Nephron (organoid): ENCODE data around the gene BMERB1.

Experiments
- H3K27ac Mint-ChIP-seq, 3 experiments: 2 replicates each; pipeline ENCODE4 v1.8.0; 2020; ENCODE audit warnings: mixed read lengths in 3 of 3, mild to moderate bottlenecking in 2 of 3, moderate library complexity in 1 of 3
- H3K27me3 Mint-ChIP-seq: 2 replicates; pipeline ENCODE4 v1.8.0; 2021; ENCODE audit warnings: low read depth, mild to moderate bottlenecking, moderate library complexity, mixed read lengths
- H3K36me3 Mint-ChIP-seq: 2 replicates; pipeline ENCODE4 v1.8.0; 2020; ENCODE audit warnings: low read depth, mixed read lengths
- H3K4me1 Mint-ChIP-seq: 2 replicates; pipeline ENCODE4 v1.8.0; 2020; ENCODE audit warnings: mixed read lengths
- H3K4me3 Mint-ChIP-seq, 3 experiments: 2 replicates each; pipeline ENCODE4 v1.8.0; 2020; ENCODE audit warnings: mild to moderate bottlenecking in 3 of 3, mixed read lengths in 3 of 3, moderate library complexity in 2 of 3
- H3K9me3 Mint-ChIP-seq: 2 replicates; pipeline ENCODE4 v1.8.0; 2020; ENCODE audit warnings: mixed read lengths
- CTCF ChIP-seq, 3 experiments: fragments of 200-600 bp; sonication (generic); IDR thresholded peaks; one replicate each; pipeline ENCODE4 v1.5.0; 2021; ENCODE audit warnings: antibody characterized with exemption in 3 of 3; ENCODE audit not compliant: unreplicated experiment in 3 of 3

The BMERB1 gene

GRCh38 chr16:15457958-15458357, 23.6 kb downstream of the BMERB1 start:
- H3K27me3 Mint-ChIP-seq, result no peaks in the 10 kb centered on the region
- peaks cover 6% of the 10 kb centered on the region for H3K36me3 Mint-ChIP-seq
- no peak for TF ChIP-seq CTCF (IDR thresholded peaks at IDR 0.05; ENCODE audit: unreplicated experiment in 3 of 3)
- no peak overlapping the region for H3K27ac Mint-ChIP-seq
- H3K4me3 Mint-ChIP-seq, result no peak overlapping the region
- H3K9me3 Mint-ChIP-seq, result no peaks in the 10 kb centered on the region
- H3K4me1 Mint-ChIP-seq, result no peaks in the 10 kb centered on the region

GRCh38 chr16:15459791-15460190, 25.4 kb downstream of the BMERB1 start:
- Mint-ChIP-seq H3K36me3 (peaks cover 6% of the 10 kb centered on the region), H3K9me3 (no peaks in the 10 kb centered on the region), H3K4me1 (no peaks in the 10 kb centered on the region), H3K27me3 (no peaks in the 10 kb centered on the region), H3K27ac (no peak overlapping the region), H3K4me3 (no peak overlapping the region)
- TF ChIP-seq CTCF (IDR thresholded peaks at IDR 0.05; ENCODE audit: unreplicated experiment in 3 of 3), result no peak

- no peaks in the 10 kb centered on the region for H3K27me3 Mint-ChIP-seq
- no peak for TF ChIP-seq CTCF (IDR thresholded peaks at IDR 0.05; ENCODE audit: unreplicated experiment in 3 of 3)
- H3K9me3 Mint-ChIP-seq, result no peaks in the 10 kb centered on the region
- no peak overlapping the region for H3K4me3 Mint-ChIP-seq
- H3K27ac Mint-ChIP-seq, result no peak overlapping the region
- peaks cover 6% of the 10 kb centered on the region for H3K36me3 Mint-ChIP-seq
- H3K4me1 Mint-ChIP-seq, result no peaks in the 10 kb centered on the region
Observed at GRCh38 chr16:15460601-15461000, 26.2 kb downstream of the BMERB1 start.

DNA sequence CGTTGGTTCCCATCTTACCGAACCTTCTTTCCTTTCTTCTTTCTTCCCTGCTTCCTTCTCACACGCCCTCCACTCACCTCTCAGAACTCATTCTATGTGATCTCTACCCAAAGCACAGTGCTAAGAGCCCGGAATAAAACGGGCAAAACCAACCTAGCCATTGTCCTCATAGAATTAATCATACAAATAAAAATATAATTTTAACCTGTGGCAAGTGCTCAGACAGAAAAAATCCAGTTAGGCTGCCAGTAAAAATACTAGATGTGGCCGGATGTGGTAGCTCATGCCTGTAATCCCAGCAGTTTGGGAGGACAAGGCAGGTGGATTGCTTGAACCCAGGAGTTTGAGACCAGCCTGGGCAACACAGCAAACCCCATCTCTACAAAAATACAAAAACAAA, 27.0 kb downstream of the BMERB1 start:
- Mint-ChIP-seq H3K27ac (no peak overlapping the region), H3K4me3 (no peak overlapping the region), H3K36me3 (peaks cover 6% of the 10 kb centered on the region), H3K4me1 (no peaks in the 10 kb centered on the region), H3K27me3 (no peaks in the 10 kb centered on the region), H3K9me3 (peaks cover 4% of the 10 kb centered on the region)
- no peak for TF ChIP-seq CTCF (IDR thresholded peaks at IDR 0.05; ENCODE audit: unreplicated experiment in 3 of 3)

- H3K36me3 Mint-ChIP-seq, result peaks cover 7% of the 10 kb centered on the region
- H3K4me1 Mint-ChIP-seq, result no peaks in the 10 kb centered on the region
Observed at GRCh38 chr16:15464401-15465186, 30.2 kb downstream of the BMERB1 start.

More at GRCh38 chr16:15464401-15465186, 30.2 kb downstream of the BMERB1 start:
- H3K27me3 Mint-ChIP-seq, result no peaks in the 10 kb centered on the region
- H3K27ac Mint-ChIP-seq, result no peak overlapping the region
- no peak for TF ChIP-seq CTCF (IDR thresholded peaks at IDR 0.05; ENCODE audit: unreplicated experiment in 3 of 3)
- H3K4me3 Mint-ChIP-seq, result no peak overlapping the region
- peaks cover 15% of the 10 kb centered on the region for H3K9me3 Mint-ChIP-seq
